Endothelial cell of umbilical vein (primary cell): ENCODE results near the gene TMEM87B. TPM values are rescaled to one million over a fixed set of nuclear protein-coding genes. Genes with fewer than 3 reads are reported as not detected.

Experiments
- Bru-seq: library from RNA; stranded (reverse); fragments of 400-500 nt; gene quantifications from one replicate; lab custom pipeline; 2021; lab: Mats Ljungman, UMichigan
- BruChase-seq, 2 experiments: library from RNA; stranded (reverse); fragments of 400-500 nt; gene quantifications; one replicate each; lab custom pipeline; 2021; lab: Mats Ljungman, UMichigan
- BruUV-seq: library from RNA; stranded (reverse); fragments of 400-500 nt; replicated peaks from 2 replicates; lab custom pipeline; 2021; lab: Mats Ljungman, UMichigan
- CTCF ChIA-PET: fragments of 300-600, 350-600 bp; sonication (Branson Sonifier 250); formaldehyde crosslinking; loops from one replicate; lab custom pipeline; 2021; ENCODE audit warnings: antibody characterized with exemption, inconsistent platforms; lab: Charles Lee
- POLR2A ChIA-PET: fragments of 300-600, 350-600 bp; sonication (Branson Sonifier 250); formaldehyde crosslinking; loops from one replicate; lab custom pipeline; 2021; ENCODE audit warnings: antibody characterized with exemption, inconsistent platforms; lab: Charles Lee
- DNase-seq: peaks from one replicate; pipeline ENCODE4 v3.0.0-alpha.2; 2011; ENCODE audit warnings: low read depth, low spot score
- FAIRE-seq: peaks from 2 replicates; lab custom pipeline; 2011; peaks lifted over from hg19 to GRCh38; lab: Jason Lieb, UNC
- H2AFZ ChIP-seq: 2 replicates; pipeline ENCODE4 v1.6.0; 2012; ENCODE audit warnings: low read depth, low read length, control low read depth, inconsistent platforms
- H3K27ac ChIP-seq: 2 replicates; pipeline ENCODE4 v1.5.1; 2011; ENCODE audit warnings: low read depth, mild to moderate bottlenecking, control low read depth, low read length, moderate library complexity; ENCODE audit not compliant: insufficient read depth
- H3K27me3 ChIP-seq, 2 experiments: 2 replicates each; pipeline versions ENCODE4 v1.6.0 to v1.6.1; 2011; ENCODE audit warnings: low read length in 2 of 2, mixed read lengths in 1 of 2; ENCODE audit not compliant: control insufficient read depth in 2 of 2, insufficient read depth in 2 of 2
- H3K36me3 ChIP-seq, 2 experiments: 2 replicates in 1 of 2; 3 replicates in 1 of 2; pipeline ENCODE4 v1.5.1; 2011; ENCODE audit warnings: low read length in 2 of 2, mild to moderate bottlenecking in 1 of 2, moderate library complexity in 1 of 2; ENCODE audit not compliant: control insufficient read depth in 2 of 2, insufficient read depth in 2 of 2; ENCODE audit errors: extremely low read depth in 1 of 2
- H3K4me1 ChIP-seq: 3 replicates; pipeline ENCODE4 v1.5.1; 2011; ENCODE audit warnings: mild to moderate bottlenecking, low read length; ENCODE audit not compliant: control insufficient read depth, insufficient read depth; ENCODE audit errors: extremely low read depth
- H3K4me2 ChIP-seq: 2 replicates; pipeline ENCODE4 v1.6.1; 2011; ENCODE audit warnings: low read length, control low read depth, mixed read lengths; ENCODE audit not compliant: insufficient read depth
- H3K4me3 ChIP-seq, 3 experiments: fragments of 200-600 bp in 1 of 3; sonication (generic), shearing (Covaris generic) in 1 of 3; replicated peaks in 1 of 3; 2 replicates each; pipeline ENCODE4 v1.5.1; 2011 to 2016; ENCODE audit warnings: control low read depth in 3 of 3, low read length in 3 of 3, mild to moderate bottlenecking in 2 of 3, inconsistent platforms in 1 of 3, low read depth in 1 of 3, moderate library complexity in 1 of 3; ENCODE audit not compliant: insufficient read depth in 1 of 3
- H3K79me2 ChIP-seq: 2 replicates; pipeline ENCODE4 v1.6.0; 2012; ENCODE audit warnings: low read length, inconsistent platforms; ENCODE audit not compliant: control insufficient read depth, insufficient read depth
- H3K9ac ChIP-seq: replicated peaks from 2 replicates; pipeline ENCODE3; 2011; ENCODE audit warnings: low read length, control low read depth; ENCODE audit not compliant: insufficient read depth; ENCODE audit errors: extremely low read depth
- H3K9me1 ChIP-seq: replicated peaks from 3 replicates; pipeline ENCODE4 v1.6.0; 2011; ENCODE audit warnings: mild to moderate bottlenecking, low read length; ENCODE audit not compliant: control insufficient read depth, insufficient read depth; ENCODE audit errors: extremely low read depth
- H3K9me3 ChIP-seq: replicated peaks from 2 replicates; pipeline ENCODE4 v1.5.1; 2012; ENCODE audit warnings: low read length, inconsistent platforms; ENCODE audit not compliant: control insufficient read depth, insufficient read depth
- H4K20me1 ChIP-seq: replicated peaks from 2 replicates; pipeline ENCODE3; 2011; ENCODE audit warnings: mild to moderate bottlenecking, low read length; ENCODE audit not compliant: control insufficient read depth, insufficient read depth; ENCODE audit errors: extremely low read depth
- EZH2 ChIP-seq: IDR thresholded peaks from 2 replicates; pipeline ENCODE4 v1.6.1; 2012; ENCODE audit warnings: borderline replicate concordance, low read depth, mild to moderate bottlenecking, moderate library complexity, low read length, inconsistent platforms; ENCODE audit not compliant: severe bottlenecking
- FOS ChIP-seq: IDR thresholded peaks from 2 replicates; pipeline ENCODE4 v1.6.1; 2011; ENCODE audit warnings: mild to moderate bottlenecking, low read length, moderate library complexity, borderline replicate concordance; ENCODE audit not compliant: insufficient read depth
- GATA2 ChIP-seq: IDR thresholded peaks from 2 replicates; pipeline ENCODE4 v1.7.0; 2011; ENCODE audit warnings: low read depth, mild to moderate bottlenecking, moderate library complexity, mixed read lengths, low read length; ENCODE audit not compliant: insufficient read length, insufficient read depth
- JUN ChIP-seq: IDR thresholded peaks from 2 replicates; pipeline ENCODE4 v1.6.1; 2011; ENCODE audit warnings: borderline replicate concordance, low read depth; ENCODE audit not compliant: insufficient read length, insufficient read depth
- MYC ChIP-seq: IDR thresholded peaks from one replicate; pipeline ENCODE4 v1.6.1; 2011; ENCODE audit warnings: mild to moderate bottlenecking, low read depth, low read length
- POLR2A ChIP-seq: IDR thresholded peaks from 2 replicates; pipeline ENCODE4 v1.6.1; 2012; ENCODE audit warnings: low read depth, mild to moderate bottlenecking, control low read depth, low read length
- POLR2AphosphoS5 ChIP-seq: IDR thresholded peaks from 2 replicates; pipeline ENCODE4 v1.6.1; 2012; ENCODE audit warnings: low read depth, mild to moderate bottlenecking, control low read depth, low read length, moderate library complexity; ENCODE audit not compliant: insufficient read depth
- dilution Hi-C: fragments of 300-500 bp; cut with MboI; formaldehyde crosslinking; loops from one replicate; pipeline ENCODE4 v1.15.0; 2019; ENCODE audit warnings: low sequenced_read_pairs; ENCODE audit not compliant: extremely low pct_ligation_motif_present
- intact Hi-C: fragments of 100-400 bp; cut with micrococcal nuclease; formaldehyde crosslinking; loops from one replicate; pipeline ENCODE4 v1.10.0; 2022
- long read RNA-seq: library from polyadenylated mRNA; stranded (forward); transcript quantifications from one replicate; pipeline ENCODE4 v2.0.0, GENCODE V29; 2021
- polyA minus RNA-seq, 3 experiments: library from RNA; depleted of rRNA, polyadenylated mRNA; stranded (reverse); fragments of >200 nt; gene quantifications; 1 replicate in 1 of 3; 2 replicates in 2 of 3; pipeline ENCODE4 v1.2.3, GENCODE V29; 2011
- polyA plus RNA-seq, 4 experiments: library from polyadenylated mRNA; depleted of rRNA in 3 of 4; stranded (reverse) in 3 of 4; unstranded in 1 of 4; fragments of >200 nt; gene quantifications; 2 replicates each; pipeline versions ENCODE4 v1.2.1 to v1.2.3, GENCODE V29; 2011 to 2012; ENCODE audit warnings: missing spikeins in 1 of 4
- total RNA-seq: library from RNA; stranded (reverse); gene quantifications from 2 replicates; pipeline ENCODE4 v1.2.3, GENCODE V29; 2021
- TF ChIP-seq, protein P1 (sequence below), 2 donors: IDR thresholded peaks; 1 replicate in 1 of 2; 2 replicates in 1 of 2; pipeline ENCODE4 v1.5.1; 2011; ENCODE audit warnings: low read length in 2 of 2, mild to moderate bottlenecking in 2 of 2, moderate library complexity in 2 of 2, control low read depth in 1 of 2, inconsistent platforms in 1 of 2, low read depth in 1 of 2; ENCODE audit not compliant: insufficient read depth in 1 of 2; ENCODE audit errors: extremely low read depth in 1 of 2
- TF ChIP-seq, protein P2 (sequence below): IDR thresholded peaks from 2 replicates; pipeline ENCODE4 v1.6.1; 2011; ENCODE audit not compliant: insufficient read depth, insufficient read length

The TMEM87B gene
- total RNA-seq = 21.5 and 22.1 TPM in 2 replicates
- 12.2 and 17.6 TPM in 2 replicates for polyA plus RNA-seq
- polyA plus RNA-seq (2011; cell fraction: cytosol; rRNA removed) = 14.3 and 14.6 TPM in 2 replicates
- 38.5 and 50.6 TPM in 2 replicates for polyA plus RNA-seq (2011; cell fraction: nucleus; rRNA removed)
- polyA plus RNA-seq (2012) = 21.9 and 32.9 TPM in 2 replicates
- polyA minus RNA-seq = 25.9 and 35.4 TPM in 2 replicates
- polyA minus RNA-seq (2011; cell fraction: cytosol; rRNA and poly(A)+ RNA removed) = 3.8 TPM
- polyA minus RNA-seq (2011; cell fraction: nucleus; rRNA and poly(A)+ RNA removed) = 22.7 and 38.3 TPM in 2 replicates
- Bru-seq, nascent RNA = percentile 92 among the genes with signal in this experiment
- BruChase-seq, experiment 1, labeled RNA remaining after a 6-hour chase = percentile 87 among the genes with signal in this experiment
- percentile 93 among the genes with signal in this experiment for BruChase-seq, experiment 2, labeled RNA remaining after a 2-hour chase
- long read RNA-seq, full-length matches to known transcripts = 20 of 28 reads
- long read RNA-seq, partial matches to known transcripts = 1 of 28 reads
- long read RNA-seq, other reads (novel, unspliced or antisense) = 7 of 28 reads

DNA sequence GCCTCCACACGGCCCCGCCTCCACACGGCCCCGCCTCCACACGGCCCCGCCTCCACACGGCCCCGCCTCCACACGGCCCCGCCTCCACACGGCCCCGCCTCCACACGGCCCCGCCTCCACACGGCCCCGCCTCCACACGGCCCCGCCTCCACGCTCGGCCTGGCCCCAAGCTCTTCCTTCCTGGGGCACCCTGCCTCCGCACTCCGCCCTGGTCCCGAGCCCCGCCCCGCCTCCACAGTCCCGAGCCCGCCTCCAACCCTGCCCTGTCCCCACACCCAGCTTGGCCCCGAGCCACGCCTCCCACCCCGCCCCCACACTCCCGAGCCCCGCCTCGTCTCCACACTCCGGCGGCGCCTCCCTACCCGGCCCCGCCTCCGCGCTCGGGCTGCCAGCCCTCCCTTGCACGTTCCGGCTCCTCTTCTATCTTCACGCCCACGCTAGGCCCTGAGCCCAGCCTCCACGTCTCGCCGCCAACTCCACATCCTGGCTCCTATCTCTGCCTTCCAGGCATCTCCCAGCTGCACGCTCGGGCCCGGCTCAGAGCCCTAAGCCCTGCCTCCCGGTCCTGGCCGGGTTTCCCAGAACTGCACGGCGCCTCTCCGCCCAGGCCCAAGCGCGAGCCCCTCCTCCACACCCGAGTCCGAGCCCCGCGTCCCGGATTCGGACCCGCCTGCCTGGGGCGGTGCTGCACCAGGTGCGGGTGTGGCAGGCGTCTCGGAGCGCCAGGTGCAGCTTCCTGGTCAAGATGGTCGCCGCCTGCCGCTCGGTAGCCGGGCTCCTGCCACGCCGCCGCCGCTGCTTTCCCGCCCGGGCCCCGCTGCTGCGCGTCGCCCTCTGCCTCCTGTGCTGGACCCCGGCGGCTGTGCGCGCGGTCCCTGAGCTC, at the start of gene TMEM87B:
TSS of gene TMEM87B (plus strand) at position 423 of the 883 bp plus-strand sequence. CDS start at position 746, 323 bp downstream.
- Histone ChIP-seq H3K9me3 (no peaks in the 10 kb centered on the region), H3K36me3 (no peaks in the 10 kb centered on the region), H3K27ac (peak within 1 kb of the TSS; percentile 71), H3K4me3 (peak within 1 kb of the TSS; percentile 45 to 83 (median 81)), H3K9me1 (no peaks in the 10 kb centered on the region), H3K79me2 (peaks cover 24% of the 10 kb centered on the region), H3K9ac (peak within 1 kb of the TSS; percentile 92), H3K27me3 (no peaks in the 10 kb centered on the region), H2AFZ (peak within 1 kb of the TSS; percentile 84), H3K4me2 (peak within 1 kb of the TSS; percentile 95), H3K4me1 (peaks cover 22% of the 10 kb centered on the region), H4K20me1 (no peaks in the 10 kb centered on the region)
- DNase-seq (peak; percentile 99), FAIRE-seq (peak; percentile 91)
- ChIA-PET POLR2A (interaction anchor here (0.7 to 1.7 kb wide), 4 partner anchors 15 to 157 kb away, joined by 3 to 11 read pairs (median 4); partner anchors contain the start of gene MERTK), CTCF (interaction anchor here (0.6 to 1.7 kb wide), 8 partner anchors 20 to 167 kb away, joined by 3 to 8 read pairs (median 4); partner anchors contain the start of genes FBLN7 and MERTK)
- dilution Hi-C loops = no loop called here
- BruUV-seq = TSS peak; percentile 51
- TF ChIP-seq, protein P1, sequence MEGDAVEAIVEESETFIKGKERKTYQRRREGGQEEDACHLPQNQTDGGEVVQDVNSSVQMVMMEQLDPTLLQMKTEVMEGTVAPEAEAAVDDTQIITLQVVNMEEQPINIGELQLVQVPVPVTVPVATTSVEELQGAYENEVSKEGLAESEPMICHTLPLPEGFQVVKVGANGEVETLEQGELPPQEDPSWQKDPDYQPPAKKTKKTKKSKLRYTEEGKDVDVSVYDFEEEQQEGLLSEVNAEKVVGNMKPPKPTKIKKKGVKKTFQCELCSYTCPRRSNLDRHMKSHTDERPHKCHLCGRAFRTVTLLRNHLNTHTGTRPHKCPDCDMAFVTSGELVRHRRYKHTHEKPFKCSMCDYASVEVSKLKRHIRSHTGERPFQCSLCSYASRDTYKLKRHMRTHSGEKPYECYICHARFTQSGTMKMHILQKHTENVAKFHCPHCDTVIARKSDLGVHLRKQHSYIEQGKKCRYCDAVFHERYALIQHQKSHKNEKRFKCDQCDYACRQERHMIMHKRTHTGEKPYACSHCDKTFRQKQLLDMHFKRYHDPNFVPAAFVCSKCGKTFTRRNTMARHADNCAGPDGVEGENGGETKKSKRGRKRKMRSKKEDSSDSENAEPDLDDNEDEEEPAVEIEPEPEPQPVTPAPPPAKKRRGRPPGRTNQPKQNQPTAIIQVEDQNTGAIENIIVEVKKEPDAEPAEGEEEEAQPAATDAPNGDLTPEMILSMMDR (IDR thresholded peaks at IDR 0.05; ENCODE audit: extremely low read depth in 1 of 2, insufficient read depth in 1 of 2, low read depth in 1 of 2, low read length in 2 of 2) = no peak
- peak; percentile 89 for TF ChIP-seq POLR2A
- TF ChIP-seq MYC = no peak
- TF ChIP-seq FOS = no peak
- TF ChIP-seq, protein P2, sequence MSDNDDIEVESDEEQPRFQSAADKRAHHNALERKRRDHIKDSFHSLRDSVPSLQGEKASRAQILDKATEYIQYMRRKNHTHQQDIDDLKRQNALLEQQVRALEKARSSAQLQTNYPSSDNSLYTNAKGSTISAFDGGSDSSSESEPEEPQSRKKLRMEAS = no peak
- TF ChIP-seq GATA2 = no peak
- TF ChIP-seq EZH2 = no peak
- TF ChIP-seq JUN = no peak
- peak; percentile 86 for TF ChIP-seq POLR2AphosphoS5
- intact Hi-C loops = loop anchor here (5.0 kb wide), 4 partner anchors 52 to 527 kb away; partner anchors contain the start of genes CHCHD5, ZC3H6 and ZC3H8
